Spinal cord (tissue), 10 donors: ENCODE results near the gene ZBTB7C. TPM values are rescaled to one million over a fixed set of nuclear protein-coding genes. Genes with fewer than 3 reads are reported as not detected.

Experiments
- DNase-seq, 6 donors: peaks; one replicate each; pipeline versions ENCODE4 v3.0.0 to v3.0.0-alpha.2; 2013 to 2015; ENCODE audit warnings: low spot score in 6 of 6, low read depth in 4 of 6
- H3K27ac ChIP-seq: one replicate; pipeline ENCODE4 v1.5.1; 2013; ENCODE audit warnings: low read depth, low read length, control low read depth
- H3K27me3 ChIP-seq: one replicate; pipeline ENCODE4 v1.6.1; 2013; ENCODE audit warnings: low read length; ENCODE audit not compliant: control insufficient read depth, insufficient read depth
- H3K36me3 ChIP-seq: one replicate; pipeline ENCODE4 v1.6.1; 2013; ENCODE audit warnings: low read length; ENCODE audit not compliant: control insufficient read depth, insufficient read depth
- H3K4me1 ChIP-seq: one replicate; pipeline ENCODE4 v1.6.1; 2013; ENCODE audit warnings: low read length; ENCODE audit not compliant: control insufficient read depth, insufficient read depth
- H3K4me3 ChIP-seq: one replicate; pipeline ENCODE4 v1.5.1; 2013; ENCODE audit warnings: low read depth, low read length, control low read depth
- H3K9me3 ChIP-seq: one replicate; pipeline ENCODE4 v1.6.1; 2013; ENCODE audit warnings: low read length; ENCODE audit not compliant: control insufficient read depth, insufficient read depth
- WGBS: methylation state at CpG from one replicate; pipeline ENCODE4 v1.1.5; 2013; ENCODE audit warnings: missing lambda C conversion rate; ENCODE audit not compliant: insufficient coverage; 5-methylcytosine and 5-hydroxymethylcytosine counted together
- polyA plus RNA-seq, 2 donors: library from polyadenylated mRNA; unstranded; fragments of 120-200 nt; gene quantifications; one replicate each; pipeline ENCODE4 v1.2.1, GENCODE V29; 2013; ENCODE audit not compliant: insufficient read length in 2 of 2
- total RNA-seq, 2 donors: library from RNA; depleted of rRNA in 1 of 2; stranded (reverse); fragments of 120-200 nt in 1 of 2; fragments of >200 nt in 1 of 2; gene quantifications; one replicate each; pipeline versions ENCODE4 v1.2.3 to v1.2.4, GENCODE V29; 2013 to 2014
- donor health status: healthy.

Gene ZBTB7C
- total and polyA plus RNA-seq, 4 donors: 7.6 to 15.7 (median 9.8) TPM

- WGBS: 54% methylated on average over 7 of the region's 7 CpGs
- Histone ChIP-seq H3K27me3 (no peaks in the 10 kb centered on the region), H3K9me3 (no peaks in the 10 kb centered on the region), H3K4me3 (no peak overlapping the region), H3K4me1 (peaks cover 31% of the 10 kb centered on the region), H3K36me3 (no peaks in the 10 kb centered on the region), H3K27ac (no peak overlapping the region)
- peak in 3 of 6 donors; percentile 31 to 83 (median 53) for DNase-seq
Measured at GRCh38 chr18:48230467-48231113, 178.6 kb downstream of the ZBTB7C start.

- Histone ChIP-seq H3K4me1 (peaks cover 31% of the 10 kb centered on the region), H3K36me3 (no peaks in the 10 kb centered on the region), H3K27ac (no peak overlapping the region), H3K9me3 (no peaks in the 10 kb centered on the region), H3K27me3 (no peaks in the 10 kb centered on the region), H3K4me3 (no peak overlapping the region)
- DNase-seq: peak in 2 of 6 donors; percentile 38 to 81
- no CpG with 5 or more reads among the region's 8 CpGs for WGBS
Measured at GRCh38 chr18:48229552-48229981, 179.6 kb downstream of the ZBTB7C start.

GRCh38 chr18:48228841-48229240, 180.3 kb downstream of the ZBTB7C start:
- Histone ChIP-seq H3K27ac (peak overlapping the region; percentile 2), H3K4me3 (no peak overlapping the region), H3K36me3 (no peaks in the 10 kb centered on the region), H3K27me3 (no peaks in the 10 kb centered on the region), H3K9me3 (no peaks in the 10 kb centered on the region), H3K4me1 (peaks cover 31% of the 10 kb centered on the region)
- peak in 2 of 6 donors; percentile 39 to 69 for DNase-seq
- 37% methylated on average over 9 of the region's 10 CpGs for WGBS

GRCh38 chr18:48228301-48228715, 180.9 kb downstream of the ZBTB7C start:
- no peak for DNase-seq
- Histone ChIP-seq H3K36me3 (no peaks in the 10 kb centered on the region), H3K27me3 (no peaks in the 10 kb centered on the region), H3K4me1 (peaks cover 31% of the 10 kb centered on the region), H3K4me3 (no peak overlapping the region), H3K27ac (no peak overlapping the region), H3K9me3 (no peaks in the 10 kb centered on the region)
- 40% methylated on average over 1 of the region's 2 CpGs for WGBS

- Histone ChIP-seq H3K36me3 (no peaks in the 10 kb centered on the region), H3K4me1 (peaks cover 38% of the 10 kb centered on the region), H3K27me3 (no peaks in the 10 kb centered on the region), H3K4me3 (no peak overlapping the region), H3K9me3 (no peaks in the 10 kb centered on the region), H3K27ac (no peak overlapping the region)
- WGBS: 52% methylated on average over 2 of the region's 6 CpGs
- peak in 1 of 6 donors; percentile 18 for DNase-seq
Measured at GRCh38 chr18:48227206-48227605, 182.0 kb downstream of the ZBTB7C start.

- no peaks in the 10 kb centered on the region for H3K36me3 ChIP-seq
- no peaks in the 10 kb centered on the region for H3K27me3 ChIP-seq
- no peaks in the 10 kb centered on the region for H3K9me3 ChIP-seq
- H3K27ac ChIP-seq: no peak overlapping the region
- peaks cover 38% of the 10 kb centered on the region for H3K4me1 ChIP-seq
- no peak for DNase-seq
- H3K4me3 ChIP-seq: no peak overlapping the region
- WGBS: no CpG with 5 or more reads among the region's 1 CpG
Measured at GRCh38 chr18:48226401-48226800, 182.8 kb downstream of the ZBTB7C start.

- DNase-seq: peak in 2 of 6 donors; percentile 51 to 78
- 47% methylated on average over 4 of the region's 4 CpGs for WGBS
- Histone ChIP-seq H3K27me3 (no peaks in the 10 kb centered on the region), H3K4me1 (peaks cover 26% of the 10 kb centered on the region), H3K9me3 (no peaks in the 10 kb centered on the region), H3K36me3 (no peaks in the 10 kb centered on the region), H3K27ac (no peak overlapping the region), H3K4me3 (no peak overlapping the region)
Measured at GRCh38 chr18:48222118-48222517, 187.1 kb downstream of the ZBTB7C start.

GRCh38 chr18:48219810-48220499, 189.2 kb downstream of the ZBTB7C start:
- Histone ChIP-seq H3K27me3 (no peaks in the 10 kb centered on the region), H3K4me3 (no peak overlapping the region), H3K27ac (no peak overlapping the region), H3K9me3 (no peaks in the 10 kb centered on the region), H3K4me1 (peaks cover 28% of the 10 kb centered on the region), H3K36me3 (no peaks in the 10 kb centered on the region)
- WGBS: 85% methylated on average over 2 of the region's 2 CpGs
- peak in 1 of 6 donors; percentile 75 for DNase-seq

GRCh38 chr18:48219037-48219809, 190.0 kb downstream of the ZBTB7C start:
- 61% methylated on average over 3 of the region's 6 CpGs for WGBS
- no peak for DNase-seq
- Histone ChIP-seq H3K27ac (no peak overlapping the region), H3K4me3 (no peak overlapping the region), H3K27me3 (no peaks in the 10 kb centered on the region), H3K9me3 (no peaks in the 10 kb centered on the region), H3K36me3 (no peaks in the 10 kb centered on the region), H3K4me1 (peaks cover 28% of the 10 kb centered on the region)
